K562 (cell line): ENCODE measurements around the gene BBC3. TPM values are rescaled to one million over a fixed set of nuclear protein-coding genes. Genes with fewer than 3 reads are reported as not detected.

Experiments
- BACH1 ChIP-seq: fragments of 200-800 bp; sonication (Bioruptor generic); IDR thresholded peaks from 2 replicates; pipeline ENCODE4 v1.6.1; 2016; ENCODE audit warnings: missing genetic modification characterization, missing compliant biosample characterization
- BMI1 ChIP-seq: fragments of 150-350 bp; IDR thresholded peaks from 2 replicates; pipeline ENCODE4 v1.6.1; 2014; ENCODE audit warnings: low read length
- BRCA1 ChIP-seq, 2 experiments: fragments of 450-650 bp in 1 of 2; sonication (generic) in 1 of 2; formaldehyde crosslinking in 1 of 2; IDR thresholded peaks; 2 replicates each; pipeline versions ENCODE4 v1.5.0 to v1.6.1; 2017 to 2020; ENCODE audit warnings: mild to moderate bottlenecking in 1 of 2, missing genetic modification reagents in 1 of 2
- CHD4 ChIP-seq: fragments of 200-600 bp; sonication (generic); IDR thresholded peaks from 3 replicates; pipeline ENCODE4 v1.6.1; 2012; ENCODE audit warnings: low read depth, mild to moderate bottlenecking, mixed read lengths, low read length, inconsistent platforms; ENCODE audit not compliant: insufficient read depth, insufficient replicate concordance, poor library complexity, severe bottlenecking
- MCM5 ChIP-seq: fragments of 450-650 bp; IDR thresholded peaks from 2 replicates; pipeline ENCODE4 v1.6.1; 2016; ENCODE audit warnings: low read depth
- MYBL2 ChIP-seq, 2 experiments: fragments of 450-650 bp in 1 of 2; sonication (generic) in 1 of 2; formaldehyde crosslinking in 1 of 2; IDR thresholded peaks; 2 replicates each; pipeline versions ENCODE4 v1.6.1 to v1.8.1; 2017 to 2022; ENCODE audit warnings: borderline replicate concordance in 1 of 2, inconsistent platforms in 1 of 2, low read depth in 1 of 2, mild to moderate bottlenecking in 1 of 2, missing genetic modification reagents in 1 of 2, moderate library complexity in 1 of 2
- NELFE ChIP-seq: IDR thresholded peaks from 2 replicates; pipeline ENCODE4 v1.6.1; 2011; ENCODE audit warnings: mild to moderate bottlenecking; ENCODE audit not compliant: insufficient read depth, insufficient read length
- POU5F1 ChIP-seq: fragments of 150-350 bp; IDR thresholded peaks from 2 replicates; pipeline ENCODE4 v1.6.1; 2014; ENCODE audit warnings: borderline replicate concordance, low read length, low read depth, mild to moderate bottlenecking; ENCODE audit not compliant: partially characterized antibody
- SMARCA5 ChIP-seq: fragments of 450-650 bp; IDR thresholded peaks from 2 replicates; pipeline ENCODE4 v1.6.1; 2016
- ZC3H4 ChIP-seq: sonication (generic); formaldehyde crosslinking; IDR thresholded peaks from 2 replicates; pipeline ENCODE4 v1.9.0; 2021; ENCODE audit warnings: missing genetic modification reagents, borderline replicate concordance
- ZNF134 ChIP-seq: fragments of 250-450 bp; sonication (Bioruptor Pico); conservative IDR thresholded peaks from 2 replicates; pipeline ENCODE4 v1.4.0; 2020
- ZNF143 ChIP-seq: sonication (generic); formaldehyde crosslinking; IDR thresholded peaks from 2 replicates; pipeline ENCODE4 v1.9.0; 2022; ENCODE audit warnings: mild to moderate bottlenecking, missing genetic modification reagents
- polyA plus RNA-seq, 8 experiments: library from polyadenylated mRNA; depleted of rRNA in 4 of 8; stranded (reverse) in 5 of 8; unstranded in 3 of 8; fragments of >200 nt; fragmentation: Nextera tagmentation in 2 of 8; fragmentation: Illumina TruSeq in 1 of 8; extraction: Ambion mirVana in 2 of 8; extraction: Trizol in 1 of 8; gene quantifications; 2 replicates each; pipeline versions ENCODE4 v1.2.1 to v1.2.3, GENCODE V29; 2011 to 2014; ENCODE audit warnings: inconsistent platforms in 1 of 8, missing spikeins in 1 of 8
- total RNA-seq, 7 experiments: library from RNA; depleted of rRNA in 6 of 7; stranded (reverse); fragments of >200 nt in 6 of 7; fragmentation: Illumina TruSeq in 2 of 7; extraction: Trizol in 2 of 7; gene quantifications; 2 replicates each; pipeline versions ENCODE4 v1.2.1 to v1.2.3, GENCODE V29; 2011 to 2021; ENCODE audit warnings: low replicate concordance in 1 of 7
- TF ChIP-seq, protein P1 (sequence below): sonication (generic); formaldehyde crosslinking; IDR thresholded peaks from 2 replicates; pipeline ENCODE4 v1.8.1; 2023; ENCODE audit warnings: missing genetic modification reagents, mild to moderate bottlenecking, borderline replicate concordance
- TF ChIP-seq, protein P2 (sequence below): fragments of 450-650 bp; conservative IDR thresholded peaks from 2 replicates; pipeline ENCODE4 v1.6.1; 2016; ENCODE audit warnings: missing genetic modification characterization, low read depth, mild to moderate bottlenecking, control low read depth, missing compliant biosample characterization
- TF ChIP-seq, protein P3 (sequence below): fragments of 450-650 bp; formaldehyde crosslinking; IDR thresholded peaks from 2 replicates; pipeline ENCODE4 v1.4.0; 2020; ENCODE audit warnings: mild to moderate bottlenecking, moderate library complexity
- TF ChIP-seq, protein P4 (sequence below): sonication (generic); formaldehyde crosslinking; IDR thresholded peaks from 2 replicates; pipeline ENCODE4 v1.8.0; 2022; ENCODE audit warnings: mild to moderate bottlenecking, low read depth, missing genetic modification reagents

BBC3 gene
- total and polyA plus RNA-seq, 9 of the 15 experiments (the other 6 are each of a cell fraction or from before 2014, with no cell fraction given) = 0.15 to 30.7 (median 4.8) TPM

DNA sequence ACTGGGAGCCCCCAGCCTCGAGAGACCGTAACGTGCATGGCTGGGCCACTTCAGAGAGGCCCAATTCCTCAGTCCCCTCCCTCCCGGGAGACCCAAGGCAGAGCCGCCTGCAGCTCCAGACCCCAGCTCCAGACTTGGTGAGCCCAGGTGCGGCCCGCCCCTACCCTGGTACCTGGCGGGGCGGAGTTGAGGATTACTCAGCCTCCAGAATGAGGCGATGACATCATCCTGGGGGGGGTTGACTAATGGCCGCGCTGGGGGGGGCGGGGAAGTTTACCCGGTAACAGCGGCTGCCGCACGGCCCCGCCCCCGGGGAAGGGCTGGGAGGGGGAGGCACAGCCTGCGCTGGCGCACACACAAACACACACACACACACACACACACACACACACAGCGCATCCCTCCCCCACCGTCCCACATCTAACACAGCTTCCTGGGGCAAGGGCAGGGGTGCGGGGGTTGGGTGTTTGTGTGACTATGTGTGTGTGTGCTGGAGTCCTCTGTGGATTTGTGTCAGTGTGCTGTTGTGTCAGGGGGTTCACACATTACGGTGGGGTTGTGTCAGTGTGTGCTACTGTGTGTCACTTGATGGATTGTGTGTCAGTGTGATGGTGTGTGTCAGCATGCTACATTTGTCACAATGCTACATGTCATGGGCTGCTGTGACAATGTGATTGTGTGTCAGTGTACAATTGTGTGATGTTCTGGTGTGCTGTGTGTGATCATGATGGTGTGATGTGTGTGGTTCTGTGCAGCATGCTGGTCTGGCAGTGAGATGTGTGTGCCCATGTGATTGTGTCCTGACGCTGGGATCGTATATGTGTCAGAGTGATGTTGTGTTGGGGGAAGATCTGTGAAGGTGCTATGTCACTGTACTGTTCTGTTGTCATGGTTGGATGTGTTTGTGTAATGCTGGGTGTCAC lies 10.3 kb upstream of the BBC3 start (continued):
- TF ChIP-seq, protein P1, sequence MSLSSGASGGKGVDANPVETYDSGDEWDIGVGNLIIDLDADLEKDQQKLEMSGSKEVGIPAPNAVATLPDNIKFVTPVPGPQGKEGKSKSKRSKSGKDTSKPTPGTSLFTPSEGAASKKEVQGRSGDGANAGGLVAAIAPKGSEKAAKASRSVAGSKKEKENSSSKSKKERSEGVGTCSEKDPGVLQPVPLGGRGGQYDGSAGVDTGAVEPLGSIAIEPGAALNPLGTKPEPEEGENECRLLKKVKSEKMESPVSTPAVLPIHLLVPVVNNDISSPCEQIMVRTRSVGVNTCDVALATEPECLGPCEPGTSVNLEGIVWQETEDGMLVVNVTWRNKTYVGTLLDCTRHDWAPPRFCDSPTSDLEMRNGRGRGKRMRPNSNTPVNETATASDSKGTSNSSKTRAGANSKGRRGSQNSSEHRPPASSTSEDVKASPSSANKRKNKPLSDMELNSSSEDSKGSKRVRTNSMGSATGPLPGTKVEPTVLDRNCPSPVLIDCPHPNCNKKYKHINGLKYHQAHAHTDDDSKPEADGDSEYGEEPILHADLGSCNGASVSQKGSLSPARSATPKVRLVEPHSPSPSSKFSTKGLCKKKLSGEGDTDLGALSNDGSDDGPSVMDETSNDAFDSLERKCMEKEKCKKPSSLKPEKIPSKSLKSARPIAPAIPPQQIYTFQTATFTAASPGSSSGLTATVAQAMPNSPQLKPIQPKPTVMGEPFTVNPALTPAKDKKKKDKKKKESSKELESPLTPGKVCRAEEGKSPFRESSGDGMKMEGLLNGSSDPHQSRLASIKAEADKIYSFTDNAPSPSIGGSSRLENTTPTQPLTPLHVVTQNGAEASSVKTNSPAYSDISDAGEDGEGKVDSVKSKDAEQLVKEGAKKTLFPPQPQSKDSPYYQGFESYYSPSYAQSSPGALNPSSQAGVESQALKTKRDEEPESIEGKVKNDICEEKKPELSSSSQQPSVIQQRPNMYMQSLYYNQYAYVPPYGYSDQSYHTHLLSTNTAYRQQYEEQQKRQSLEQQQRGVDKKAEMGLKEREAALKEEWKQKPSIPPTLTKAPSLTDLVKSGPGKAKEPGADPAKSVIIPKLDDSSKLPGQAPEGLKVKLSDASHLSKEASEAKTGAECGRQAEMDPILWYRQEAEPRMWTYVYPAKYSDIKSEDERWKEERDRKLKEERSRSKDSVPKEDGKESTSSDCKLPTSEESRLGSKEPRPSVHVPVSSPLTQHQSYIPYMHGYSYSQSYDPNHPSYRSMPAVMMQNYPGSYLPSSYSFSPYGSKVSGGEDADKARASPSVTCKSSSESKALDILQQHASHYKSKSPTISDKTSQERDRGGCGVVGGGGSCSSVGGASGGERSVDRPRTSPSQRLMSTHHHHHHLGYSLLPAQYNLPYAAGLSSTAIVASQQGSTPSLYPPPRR (CRISPR knock-in tag) = no peak
- TF ChIP-seq, protein P2, sequence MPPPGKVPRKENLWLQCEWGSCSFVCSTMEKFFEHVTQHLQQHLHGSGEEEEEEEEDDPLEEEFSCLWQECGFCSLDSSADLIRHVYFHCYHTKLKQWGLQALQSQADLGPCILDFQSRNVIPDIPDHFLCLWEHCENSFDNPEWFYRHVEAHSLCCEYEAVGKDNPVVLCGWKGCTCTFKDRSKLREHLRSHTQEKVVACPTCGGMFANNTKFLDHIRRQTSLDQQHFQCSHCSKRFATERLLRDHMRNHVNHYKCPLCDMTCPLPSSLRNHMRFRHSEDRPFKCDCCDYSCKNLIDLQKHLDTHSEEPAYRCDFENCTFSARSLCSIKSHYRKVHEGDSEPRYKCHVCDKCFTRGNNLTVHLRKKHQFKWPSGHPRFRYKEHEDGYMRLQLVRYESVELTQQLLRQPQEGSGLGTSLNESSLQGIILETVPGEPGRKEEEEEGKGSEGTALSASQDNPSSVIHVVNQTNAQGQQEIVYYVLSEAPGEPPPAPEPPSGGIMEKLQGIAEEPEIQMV (tag) = no peak
- TF ChIP-seq MYBL2 (IDR thresholded peaks at IDR 0.05; ENCODE audit: low read depth) (no peak), MYBL2 (CRISPR knock-in tag; IDR thresholded peaks at IDR 0.05; ENCODE audit: borderline replicate concordance) (peak; percentile 61; the same call in 1 of the 2 replicates), BMI1 (no peak), ZNF143 (no peak; the same call in 1 of the 2 replicates), BRCA1 (IDR thresholded peaks at IDR 0.05) (no peak), BRCA1 (CRISPR knock-in tag; IDR thresholded peaks at IDR 0.05) (no peak), SMARCA5 (peak; percentile 79; the same call in 1 of the 2 replicates), NELFE (no peak), BACH1 (no peak), CHD4 (peak; percentile 65), ZC3H4 (CRISPR knock-in tag) (no peak; the same call in 1 of the 2 replicates), MCM5 (no peak), ZNF134 (CRISPR knock-in tag) (no peak), POU5F1 (no peak)
- TF ChIP-seq, protein P3, sequence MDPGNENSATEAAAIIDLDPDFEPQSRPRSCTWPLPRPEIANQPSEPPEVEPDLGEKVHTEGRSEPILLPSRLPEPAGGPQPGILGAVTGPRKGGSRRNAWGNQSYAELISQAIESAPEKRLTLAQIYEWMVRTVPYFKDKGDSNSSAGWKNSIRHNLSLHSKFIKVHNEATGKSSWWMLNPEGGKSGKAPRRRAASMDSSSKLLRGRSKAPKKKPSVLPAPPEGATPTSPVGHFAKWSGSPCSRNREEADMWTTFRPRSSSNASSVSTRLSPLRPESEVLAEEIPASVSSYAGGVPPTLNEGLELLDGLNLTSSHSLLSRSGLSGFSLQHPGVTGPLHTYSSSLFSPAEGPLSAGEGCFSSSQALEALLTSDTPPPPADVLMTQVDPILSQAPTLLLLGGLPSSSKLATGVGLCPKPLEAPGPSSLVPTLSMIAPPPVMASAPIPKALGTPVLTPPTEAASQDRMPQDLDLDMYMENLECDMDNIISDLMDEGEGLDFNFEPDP (CRISPR knock-in tag) = no peak
- TF ChIP-seq, protein P4, sequence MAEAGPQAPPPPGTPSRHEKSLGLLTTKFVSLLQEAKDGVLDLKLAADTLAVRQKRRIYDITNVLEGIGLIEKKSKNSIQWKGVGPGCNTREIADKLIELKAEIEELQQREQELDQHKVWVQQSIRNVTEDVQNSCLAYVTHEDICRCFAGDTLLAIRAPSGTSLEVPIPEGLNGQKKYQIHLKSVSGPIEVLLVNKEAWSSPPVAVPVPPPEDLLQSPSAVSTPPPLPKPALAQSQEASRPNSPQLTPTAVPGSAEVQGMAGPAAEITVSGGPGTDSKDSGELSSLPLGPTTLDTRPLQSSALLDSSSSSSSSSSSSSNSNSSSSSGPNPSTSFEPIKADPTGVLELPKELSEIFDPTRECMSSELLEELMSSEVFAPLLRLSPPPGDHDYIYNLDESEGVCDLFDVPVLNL (CRISPR knock-in tag) = no peak
